Suprapubic skin (tissue), 3 donors: Measurements from ENCODE around the gene VAV1.

Source experiments
- CTCF ChIP-seq, 2 donors: fragments of 200-600 bp in 1 of 2; fragments of 450-650 bp in 1 of 2; sonication (generic) in 1 of 2; IDR thresholded peaks; one replicate each; pipeline ENCODE4 v1.5.1; 2016 to 2019; ENCODE audit warnings: antibody characterized with exemption in 2 of 2, mild to moderate bottlenecking in 1 of 2, moderate library complexity in 1 of 2
- EP300 ChIP-seq: sonication (generic); formaldehyde crosslinking; IDR thresholded peaks from one replicate; pipeline ENCODE4 v1.6.1; 2017; ENCODE audit warnings: antibody characterized with exemption
- POLR2A ChIP-seq, 2 donors: fragments of 450-650 bp; IDR thresholded peaks; one replicate each; pipeline ENCODE4 v1.6.1; 2017; ENCODE audit warnings: antibody characterized with exemption in 2 of 2, mild to moderate bottlenecking in 2 of 2, moderate library complexity in 2 of 2

- no peak for TF ChIP-seq POLR2A (IDR thresholded peaks at IDR 0.05)
- TF ChIP-seq CTCF (IDR thresholded peaks at IDR 0.05): no peak
- no peak for TF ChIP-seq EP300
Observed at GRCh38 chr19:6736917-6737283, 35.6 kb upstream of the VAV1 start.
